T-cell (primary cell): Measurements from ENCODE around the gene SMLR1. TPM values are rescaled to one million over a fixed set of nuclear protein-coding genes. Genes with fewer than 3 reads are reported as not detected.

Experiments used
- ATAC-seq, 4 experiments: fragments of 200-7000 bp in 3 of 4; fragments of 150-1000 bp in 1 of 4; cut with Tn5 transposase; replicated peaks in 1 of 4; 1 replicate in 3 of 4; 2 replicates in 1 of 4; pipeline ENCODE4 v1.10.0; 2021; ENCODE audit warnings: moderate library complexity in 3 of 4, mild to moderate bottlenecking in 2 of 4, moderate number of reproducible peaks in 1 of 4
- CTCF ChIA-PET, 2 donors: fragments of 300-600 bp; sonication (Branson Sonifier 250); formaldehyde crosslinking; loops; one replicate each; lab custom pipeline; 2022; ENCODE audit warnings: antibody characterized with exemption in 2 of 2; lab: Charles Lee
- POLR2A ChIA-PET, 2 donors: fragments of 300-600 bp; sonication (Branson Sonifier 250); formaldehyde crosslinking; loops; one replicate each; lab custom pipeline; 2022; ENCODE audit warnings: antibody characterized with exemption in 2 of 2; lab: Charles Lee
- DNase-seq, 35 experiments: peaks; one replicate each; pipeline versions ENCODE4 v3.0.0 to v3.0.0-alpha.2; 2013 to 2023
- H3K27ac ChIP-seq: one replicate; pipeline ENCODE4 v1.5.1; 2013; ENCODE audit warnings: low read length
- H3K27me3 ChIP-seq, 2 experiments: replicated peaks in 1 of 2; 1 replicate in 1 of 2; 2 replicates in 1 of 2; pipeline versions ENCODE4 v1.6.1 to v1.7.0; 2013; ENCODE audit warnings: low read length in 1 of 2, mixed read lengths in 1 of 2; ENCODE audit not compliant: control insufficient read depth in 2 of 2, insufficient read depth in 2 of 2; ENCODE audit errors: extremely low read depth in 1 of 2
- H3K36me3 ChIP-seq, 2 donors: 1 replicate in 1 of 2; 2 replicates in 1 of 2; pipeline versions ENCODE4 v1.6.1 to v1.7.0; 2013; ENCODE audit warnings: low read length in 1 of 2; ENCODE audit not compliant: control insufficient read depth in 2 of 2, insufficient read depth in 1 of 2; ENCODE audit errors: extremely low read depth in 1 of 2
- H3K4me1 ChIP-seq, 2 experiments: 1 replicate in 1 of 2; 2 replicates in 1 of 2; pipeline versions ENCODE4 v1.6.1 to v1.7.0; 2013; ENCODE audit warnings: low read length in 2 of 2, mixed read lengths in 1 of 2; ENCODE audit not compliant: insufficient read depth in 2 of 2, control insufficient read depth in 1 of 2; ENCODE audit errors: extremely low read depth in 1 of 2
- H3K4me3 ChIP-seq, 2 donors: 1 replicate in 1 of 2; 2 replicates in 1 of 2; pipeline versions ENCODE4 v1.5.1 to v1.7.0; 2013; ENCODE audit warnings: mild to moderate bottlenecking in 2 of 2, low read length in 1 of 2, moderate library complexity in 1 of 2; ENCODE audit not compliant: control insufficient read depth in 1 of 2; ENCODE audit errors: extremely low read depth in 1 of 2
- H3K9me3 ChIP-seq: 2 replicates; pipeline ENCODE4 v1.7.0; 2013
- H3K27ac Mint-ChIP-seq, 2 donors: one replicate each; pipeline ENCODE4 v1.8.0; 2020 to 2021; ENCODE audit warnings: mild to moderate bottlenecking in 2 of 2, mixed read lengths in 2 of 2
- H3K27me3 Mint-ChIP-seq, 2 donors: one replicate each; pipeline ENCODE4 v1.8.0; 2021 to 2022; ENCODE audit warnings: mixed read lengths in 2 of 2
- H3K36me3 Mint-ChIP-seq: one replicate; pipeline ENCODE4 v1.8.0; 2021; ENCODE audit warnings: mixed read lengths
- H3K4me1 Mint-ChIP-seq, 3 donors: one replicate each; pipeline ENCODE4 v1.8.0; 2020 to 2022; ENCODE audit warnings: mixed read lengths in 3 of 3, mild to moderate bottlenecking in 1 of 3
- H3K4me3 Mint-ChIP-seq, 3 donors: one replicate each; pipeline ENCODE4 v1.8.0; 2020 to 2022; ENCODE audit warnings: mild to moderate bottlenecking in 3 of 3, mixed read lengths in 3 of 3, moderate library complexity in 3 of 3
- H3K9me3 Mint-ChIP-seq, 3 donors: one replicate each; pipeline ENCODE4 v1.8.0; 2020 to 2022; ENCODE audit warnings: mixed read lengths in 3 of 3
- WGBS: methylation state at CpG from one replicate; pipeline ENCODE4 v1.1.5; 2013; ENCODE audit warnings: missing lambda C conversion rate; ENCODE audit not compliant: insufficient coverage; 5-methylcytosine and 5-hydroxymethylcytosine counted together
- total RNA-seq, 35 experiments: library from RNA in 6 of 35; stranded (reverse) in 6 of 35; fragments of 120-200 nt in 1 of 35; gene quantifications; one replicate each; pipeline versions ENCODE4 v1.2.1 to v1.2.4 and lab custom pipeline; 2013 to 2026

Gene SMLR1
- total RNA-seq, 5 donors from 2014 or later (not counting 1 experiment from before 2014, with no cell fraction given), result not detected

DNA sequence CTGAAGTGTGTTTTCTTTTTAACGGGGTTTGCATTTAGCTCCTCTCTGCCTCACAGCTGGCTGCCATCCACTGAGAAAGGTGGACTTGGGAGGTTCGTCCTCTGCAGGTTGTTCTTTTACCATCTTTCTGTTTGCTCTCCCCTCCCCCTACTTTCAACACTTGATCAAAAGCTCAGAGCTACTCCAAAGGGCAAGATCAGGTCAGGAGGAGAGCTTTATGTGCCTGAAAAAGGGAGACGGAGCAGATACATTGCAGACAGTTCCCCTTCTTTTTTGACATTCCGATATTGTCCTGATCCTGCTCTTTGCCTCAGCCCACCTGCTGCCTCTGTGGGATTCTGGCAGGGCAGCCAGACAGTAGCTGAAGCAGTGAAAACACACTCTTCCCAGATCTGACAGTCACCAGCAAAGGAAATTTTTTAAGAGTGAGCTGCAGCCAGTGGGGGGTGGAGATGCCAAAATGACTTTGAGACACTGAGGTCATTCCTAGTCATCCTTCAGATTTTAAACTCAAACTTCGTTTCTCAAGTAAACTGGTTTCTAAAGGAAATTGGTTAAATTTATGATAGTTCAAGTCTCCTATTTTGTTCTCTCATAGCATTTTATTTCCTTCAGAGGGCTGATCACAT lies 26.5 kb downstream of the SMLR1 start:
- H3K4me1 Mint-ChIP-seq, result peaks cover 0 to 7% (median 3%) of the 10 kb centered on the region in 3 donors
- ChIA-PET CTCF (interaction anchor here in 1 of 2 donors (1.4 kb wide), 1 partner anchor 11 kb away, joined by 3 read pairs; no protein-coding TSS in a partner anchor), POLR2A (interaction anchor here in 1 of 2 donors (0.6 kb wide), 1 partner anchor 15 kb away, joined by 3 read pairs; no protein-coding TSS in a partner anchor)
- Histone ChIP-seq H3K9me3 (no peaks in the 10 kb centered on the region), H3K27ac (no peak overlapping the region), H3K4me1 (peaks cover 2 to 3% of the 10 kb centered on the region in 2 experiments), H3K27me3 (no peaks in the 10 kb centered on the region), H3K36me3 (no peaks in the 10 kb centered on the region), H3K4me3 (no peak overlapping the region)
- no peak overlapping the region for H3K27ac Mint-ChIP-seq
- 100% methylated on average over 1 of the region's 5 CpGs for WGBS
- H3K27me3 Mint-ChIP-seq, result no peaks in the 10 kb centered on the region
- H3K36me3 Mint-ChIP-seq, result peaks cover 4% of the 10 kb centered on the region
- H3K4me3 Mint-ChIP-seq, result no peak overlapping the region
- DNase-seq, result no peak
- no peak for ATAC-seq
- no peaks in the 10 kb centered on the region for H3K9me3 Mint-ChIP-seq

DNA sequence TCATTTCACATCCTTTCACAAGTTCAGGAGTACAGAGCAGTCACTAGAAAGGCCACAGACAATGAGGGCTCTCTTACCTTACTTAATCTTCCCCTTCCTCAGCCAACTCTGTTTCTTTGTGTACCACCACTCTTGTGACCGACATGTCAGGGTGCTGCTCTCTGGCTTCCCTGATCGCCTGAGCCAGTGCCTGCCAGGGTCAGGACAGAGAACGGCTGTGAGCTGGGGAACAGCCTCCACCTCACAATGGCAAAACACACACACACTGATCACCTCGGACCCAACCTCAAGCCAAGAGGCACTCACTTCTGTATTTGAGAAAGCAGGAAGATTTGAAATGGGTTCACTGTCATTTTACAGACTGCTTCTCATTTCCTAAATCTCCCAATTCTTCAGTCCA lies 30.8 kb downstream of the SMLR1 start:
- POLR2A ChIA-PET, result no interaction called here
- ATAC-seq, result no peak
- no peak for DNase-seq
- Histone ChIP-seq H3K36me3 (no peaks in the 10 kb centered on the region), H3K4me1 (no peaks in the 10 kb centered on the region), H3K9me3 (no peaks in the 10 kb centered on the region), H3K4me3 (no peak overlapping the region), H3K27me3 (no peaks in the 10 kb centered on the region), H3K27ac (no peak overlapping the region)
- H3K9me3 Mint-ChIP-seq, result no peaks in the 10 kb centered on the region
- no peak overlapping the region for H3K27ac Mint-ChIP-seq
- H3K27me3 Mint-ChIP-seq, result no peaks in the 10 kb centered on the region
- 94% methylated on average over 2 of the region's 4 CpGs for WGBS
- H3K36me3 Mint-ChIP-seq, result peaks cover 7% of the 10 kb centered on the region
- CTCF ChIA-PET, result interaction anchor here in 1 of 2 donors (0.7 kb wide), 2 partner anchors 698 to 774 kb away, joined by 3 to 9 read pairs; no protein-coding TSS in a partner anchor
- no peaks in the 10 kb centered on the region for H3K4me1 Mint-ChIP-seq
- no peak overlapping the region for H3K4me3 Mint-ChIP-seq

DNA sequence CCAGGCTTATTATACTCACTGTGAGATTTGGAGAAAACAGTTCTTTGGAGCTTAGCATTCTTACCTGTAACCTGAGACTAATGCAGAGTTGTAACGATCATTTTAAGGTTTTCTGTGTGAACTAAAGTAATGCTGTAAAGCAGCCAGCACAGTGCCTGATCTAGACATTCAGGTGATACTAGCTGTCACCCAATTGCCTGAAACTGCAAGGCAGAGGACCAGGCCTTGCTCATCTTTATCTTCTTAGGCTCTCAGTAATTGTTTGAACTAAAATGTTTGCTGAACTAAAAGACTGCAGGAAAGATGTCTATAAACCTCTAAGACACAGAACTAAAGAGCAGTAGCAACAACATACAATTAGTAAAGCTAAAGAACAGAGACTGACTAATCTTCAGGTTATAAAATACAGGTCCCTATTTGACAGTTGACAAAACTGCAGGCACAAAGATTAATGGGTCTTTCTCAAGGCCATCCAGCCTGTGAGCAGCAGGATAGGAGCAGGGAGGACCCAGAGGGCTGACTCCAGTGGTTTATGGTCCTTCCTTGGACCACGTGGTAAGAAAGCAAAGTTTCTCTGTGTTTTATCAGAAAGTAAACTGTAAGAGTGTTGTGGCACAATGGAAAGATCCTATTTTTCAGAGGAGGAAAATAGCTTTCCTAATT lies 31.4 kb downstream of the SMLR1 start:
- ATAC-seq (no peak), DNase-seq (no peak)
- Histone ChIP-seq H3K27me3 (no peaks in the 10 kb centered on the region), H3K9me3 (no peaks in the 10 kb centered on the region), H3K4me3 (no peak overlapping the region), H3K4me1 (no peaks in the 10 kb centered on the region), H3K27ac (no peak overlapping the region), H3K36me3 (no peaks in the 10 kb centered on the region)
- 70% methylated on average over 2 of the region's 2 CpGs for WGBS
- ChIA-PET POLR2A (no interaction called here), CTCF (interaction anchor here in 1 of 2 donors (1.0 kb wide), 1 partner anchor 12 kb away, joined by 7 read pairs; no protein-coding TSS in a partner anchor)
- Mint-ChIP-seq H3K36me3 (peaks cover 11% of the 10 kb centered on the region), H3K4me3 (no peak overlapping the region), H3K27ac (no peak overlapping the region), H3K27me3 (no peaks in the 10 kb centered on the region), H3K9me3 (no peaks in the 10 kb centered on the region), H3K4me1 (no peaks in the 10 kb centered on the region)

GRCh38 chr6:130859161-130859867 lies 32.1 kb downstream of the SMLR1 start:
- no peaks in the 10 kb centered on the region for H3K4me1 Mint-ChIP-seq
- Histone ChIP-seq H3K27me3 (no peaks in the 10 kb centered on the region), H3K27ac (no peak overlapping the region), H3K36me3 (no peaks in the 10 kb centered on the region), H3K4me3 (no peak overlapping the region), H3K4me1 (no peaks in the 10 kb centered on the region), H3K9me3 (no peaks in the 10 kb centered on the region)
- DNase-seq, result no peak
- no peaks in the 10 kb centered on the region for H3K9me3 Mint-ChIP-seq
- POLR2A ChIA-PET, result interaction anchor here (0.6 to 0.7 kb wide), 3 partner anchors 59 to 1116 kb away, joined by 3 to 6 read pairs (median 3); no protein-coding TSS in a partner anchor
- H3K4me3 Mint-ChIP-seq, result no peak overlapping the region
- CTCF ChIA-PET, result interaction anchor here (0.5 to 1.0 kb wide), 6 partner anchors 11 to 1285 kb away, joined by 3 to 7 read pairs (median 4); no protein-coding TSS in a partner anchor
- 98% methylated on average over 6 of the region's 11 CpGs for whole genome bisulfite sequencing
- ATAC-seq, result no peak
- H3K27me3 Mint-ChIP-seq, result no peaks in the 10 kb centered on the region
- H3K36me3 Mint-ChIP-seq, result peaks cover 15% of the 10 kb centered on the region
- H3K27ac Mint-ChIP-seq, result no peak overlapping the region

- H3K27ac Mint-ChIP-seq, result no peak overlapping the region
- no peak overlapping the region for H3K4me3 Mint-ChIP-seq
- no peaks in the 10 kb centered on the region for H3K4me1 ChIP-seq
- H3K36me3 Mint-ChIP-seq, result peaks cover 17% of the 10 kb centered on the region
- whole genome bisulfite sequencing, result no CpG with 5 or more reads among the region's 2 CpGs
- ChIA-PET POLR2A (interaction anchor here (0.6 kb wide), 2 partner anchors 253 to 909 kb away, joined by 4 to 5 read pairs; no protein-coding TSS in a partner anchor), CTCF (no interaction called here)
- ATAC-seq, result no peak
- H3K9me3 Mint-ChIP-seq, result no peaks in the 10 kb centered on the region
- no peak overlapping the region for H3K4me3 ChIP-seq
- no peaks in the 10 kb centered on the region for H3K27me3 Mint-ChIP-seq
- DNase-seq, result no peak
- no peaks in the 10 kb centered on the region for H3K9me3 ChIP-seq
- H3K36me3 ChIP-seq, result no peaks in the 10 kb centered on the region
- H3K4me1 Mint-ChIP-seq, result no peaks in the 10 kb centered on the region
- no peaks in the 10 kb centered on the region for H3K27me3 ChIP-seq
- H3K27ac ChIP-seq, result no peak overlapping the region
Observed at GRCh38 chr6:130862370-130862769, 35.2 kb downstream of the SMLR1 start.
